H1 (cell line): Measurements from ENCODE around the gene PRR7. TPM values are rescaled to one million over a fixed set of nuclear protein-coding genes. Genes with fewer than 3 reads are reported as not detected.

Experiments used
- CTCF ChIA-PET: fragments of 300-600 bp; sonication (Branson Sonifier 250); formaldehyde crosslinking; loops from one replicate; lab custom pipeline; 2021; ENCODE audit not compliant: partially characterized antibody; lab: Charles Lee
- POLR2A ChIA-PET: fragments of 300-600 bp; sonication (Branson Sonifier 250); formaldehyde crosslinking; loops from one replicate; lab custom pipeline; 2021; ENCODE audit warnings: inconsistent platforms; ENCODE audit not compliant: partially characterized antibody; lab: Charles Lee
- DNase-seq, 2 experiments: peaks; one replicate each; pipeline versions ENCODE4 v3.0.0 to v3.0.0-alpha.2; 2010 to 2022; ENCODE audit warnings: low spot score in 2 of 2, low read depth in 1 of 2, mixed read lengths in 1 of 2
- FAIRE-seq: peaks from 2 replicates; lab custom pipeline; 2011; peaks lifted over from hg19 to GRCh38; lab: Jason Lieb, UNC
- H2AFZ ChIP-seq: 2 replicates; pipeline ENCODE4 v1.8.1; 2012; ENCODE audit warnings: low read length, inconsistent platforms
- H2AK5ac ChIP-seq: 2 replicates; pipeline ENCODE4 v1.6.1; 2013; ENCODE audit warnings: low read depth, low read length
- H2BK120ac ChIP-seq: replicated peaks from 2 replicates; pipeline ENCODE3; 2013; ENCODE audit warnings: low read depth, low read length, inconsistent platforms
- H2BK12ac ChIP-seq: 2 replicates; pipeline ENCODE4 v1.6.1; 2013; ENCODE audit warnings: low read depth, low read length
- H2BK15ac ChIP-seq: 2 replicates; pipeline ENCODE4 v1.6.1; 2013; ENCODE audit warnings: low read length
- H2BK20ac ChIP-seq: 2 replicates; pipeline ENCODE4 v1.6.1; 2013; ENCODE audit warnings: low read length
- H2BK5ac ChIP-seq: 2 replicates; pipeline ENCODE4 v1.6.1; 2013; ENCODE audit warnings: low read depth, low read length
- H3K14ac ChIP-seq: 2 replicates; pipeline ENCODE4 v1.6.1; 2013; ENCODE audit warnings: inconsistent platforms; ENCODE audit not compliant: insufficient read length
- H3K18ac ChIP-seq: 2 replicates; pipeline ENCODE4 v1.6.1; 2013; ENCODE audit warnings: low read length; ENCODE audit errors: extremely low read depth
- H3K23ac ChIP-seq: 2 replicates; pipeline ENCODE4 v1.6.1; 2013; ENCODE audit warnings: inconsistent platforms; ENCODE audit not compliant: insufficient read length
- H3K23me2 ChIP-seq: 2 replicates; pipeline ENCODE4 v1.6.1; 2013; ENCODE audit warnings: low read depth, low read length
- H3K27ac ChIP-seq: 2 replicates; pipeline ENCODE4 v1.6.1; 2011; ENCODE audit warnings: low read depth, low read length, inconsistent platforms
- H3K27me3 ChIP-seq, 4 experiments: replicated peaks in 1 of 4; 1 replicate in 1 of 4; 2 replicates in 3 of 4; pipeline versions ENCODE4 v1.6.1 to v1.8.1; 2011 to 2013; ENCODE audit warnings: low read length in 3 of 4, mild to moderate bottlenecking in 3 of 4, inconsistent platforms in 2 of 4, mixed read lengths in 2 of 4, moderate library complexity in 1 of 4; ENCODE audit not compliant: control insufficient read depth in 3 of 4, insufficient read depth in 3 of 4; ENCODE audit errors: extremely low read depth in 1 of 4
- H3K36me3 ChIP-seq, 4 experiments: 2 replicates each; pipeline versions ENCODE4 v1.6.1 to v1.8.1; 2011 to 2013; ENCODE audit warnings: mild to moderate bottlenecking in 4 of 4, low read length in 3 of 4, moderate library complexity in 2 of 4, control low read depth in 1 of 4, inconsistent platforms in 1 of 4; ENCODE audit not compliant: insufficient read depth in 4 of 4, control insufficient read depth in 2 of 4
- H3K4ac ChIP-seq: replicated peaks from 2 replicates; pipeline ENCODE3; 2013; ENCODE audit warnings: low read length, low read depth, mixed read lengths, inconsistent platforms; ENCODE audit not compliant: insufficient read length
- H3K4me1 ChIP-seq, 4 experiments: replicated peaks in 1 of 4; 1 replicate in 1 of 4; 2 replicates in 3 of 4; pipeline versions ENCODE4 v1.6.1 to v1.8.1; 2011 to 2013; ENCODE audit warnings: low read length in 3 of 4, inconsistent platforms in 2 of 4, mixed read lengths in 1 of 4; ENCODE audit not compliant: insufficient read depth in 4 of 4, control insufficient read depth in 3 of 4
- H3K4me2 ChIP-seq, 2 experiments: 2 replicates each; pipeline versions ENCODE4 v1.6.1 to v1.8.1; 2011 to 2013; ENCODE audit warnings: low read depth in 2 of 2, low read length in 2 of 2, control low read depth in 1 of 2, inconsistent platforms in 1 of 2, mild to moderate bottlenecking in 1 of 2; ENCODE audit not compliant: insufficient read depth in 1 of 2
- H3K4me3 ChIP-seq, 4 experiments: fragments of 200-600, 300-600 bp in 1 of 4; sonication (generic), shearing (Covaris generic), sonication (Bioruptor Twin) in 1 of 4; 2 replicates each; pipeline versions ENCODE4 v1.5.1 to v1.8.1; 2011 to 2016; ENCODE audit warnings: low read length in 4 of 4, low read depth in 3 of 4, control low read depth in 2 of 4, inconsistent platforms in 2 of 4, mild to moderate bottlenecking in 2 of 4, mixed read lengths in 1 of 4, moderate library complexity in 1 of 4; ENCODE audit not compliant: insufficient read depth in 2 of 4; ENCODE audit errors: extremely low read depth in 1 of 4
- H3K56ac ChIP-seq: replicated peaks from 2 replicates; pipeline ENCODE3; 2013; ENCODE audit warnings: low read depth, mild to moderate bottlenecking, mixed read lengths, low read length, inconsistent platforms; ENCODE audit not compliant: insufficient read length
- H3K79me1 ChIP-seq: 2 replicates; pipeline ENCODE4 v1.6.1; 2013; ENCODE audit warnings: low read depth, low read length, control low read depth
- H3K79me2 ChIP-seq, 2 experiments: 2 replicates each; pipeline versions ENCODE4 v1.6.1 to v1.8.1; 2012 to 2013; ENCODE audit warnings: low read length in 2 of 2, mild to moderate bottlenecking in 2 of 2, inconsistent platforms in 1 of 2; ENCODE audit not compliant: insufficient read depth in 2 of 2, control insufficient read depth in 1 of 2
- H3K9ac ChIP-seq, 4 experiments: replicated peaks in 1 of 4; 1 replicate in 1 of 4; 2 replicates in 3 of 4; pipeline versions ENCODE4 v1.6.1 to v1.8.1; 2011 to 2013; ENCODE audit warnings: low read depth in 3 of 4, low read length in 3 of 4, control low read depth in 2 of 4, mild to moderate bottlenecking in 2 of 4, moderate library complexity in 2 of 4, inconsistent platforms in 1 of 4; ENCODE audit errors: extremely low read depth in 1 of 4
- H3K9me3 ChIP-seq, 2 experiments: 2 replicates each; pipeline versions ENCODE4 v1.6.1 to v1.8.1; 2012 to 2013; ENCODE audit warnings: mild to moderate bottlenecking in 2 of 2, moderate library complexity in 2 of 2, control low read depth in 1 of 2, inconsistent platforms in 1 of 2, low read depth in 1 of 2, low read length in 1 of 2, mixed read lengths in 1 of 2; ENCODE audit not compliant: insufficient read depth in 2 of 2
- H4K20me1 ChIP-seq, 2 experiments: replicated peaks in 1 of 2; 2 replicates each; pipeline versions ENCODE3 to v1.8.1; 2011 to 2013; ENCODE audit warnings: inconsistent platforms in 2 of 2, low read length in 2 of 2, mild to moderate bottlenecking in 1 of 2; ENCODE audit not compliant: insufficient read depth in 2 of 2, control insufficient read depth in 1 of 2
- H4K5ac ChIP-seq: 2 replicates; pipeline ENCODE4 v1.6.1; 2013; ENCODE audit warnings: low read length, low read depth, mixed read lengths, inconsistent platforms; ENCODE audit not compliant: insufficient read length
- H4K8ac ChIP-seq: 2 replicates; pipeline ENCODE4 v1.8.0; 2013; ENCODE audit warnings: mild to moderate bottlenecking, moderate library complexity, low read length, inconsistent platforms; ENCODE audit not compliant: insufficient read depth; ENCODE audit errors: extremely low read depth
- H4K91ac ChIP-seq: replicated peaks from 2 replicates; pipeline ENCODE3; 2013; ENCODE audit warnings: low read length, mixed read lengths, inconsistent platforms; ENCODE audit not compliant: insufficient read length
- BRCA1 ChIP-seq: IDR thresholded peaks from 2 replicates; pipeline ENCODE4 v1.6.1; 2012; ENCODE audit warnings: low read depth, low read length, improper control_type of control experiment
- CEBPB ChIP-seq: IDR thresholded peaks from 2 replicates; pipeline ENCODE4 v1.6.1; 2012; ENCODE audit warnings: low read depth, low read length
- GTF2F1 ChIP-seq: IDR thresholded peaks from 2 replicates; pipeline ENCODE4 v1.6.1; 2012; ENCODE audit warnings: low read depth, low read length, improper control_type of control experiment, borderline replicate concordance
- KDM1A ChIP-seq: fragments of 200-600, 300-600 bp; sonication (generic); IDR thresholded peaks from 2 replicates; pipeline ENCODE4 v1.7.1; 2016; ENCODE audit warnings: mild to moderate bottlenecking, low read length, borderline replicate concordance
- POLR2A ChIP-seq, 2 experiments: IDR thresholded peaks; 1 replicate in 1 of 2; 2 replicates in 1 of 2; pipeline ENCODE4 v1.6.1; 2011; ENCODE audit warnings: low read depth in 2 of 2, low read length in 2 of 2, mild to moderate bottlenecking in 2 of 2; ENCODE audit errors: control extremely low read depth in 1 of 2
- POLR2AphosphoS5 ChIP-seq: IDR thresholded peaks from 2 replicates; pipeline ENCODE4 v1.6.1; 2011; ENCODE audit warnings: low read depth, low read length
- RAD21 ChIP-seq, 2 experiments: IDR thresholded peaks in 1 of 2; conservative IDR thresholded peaks in 1 of 2; 2 replicates each; pipeline ENCODE4 v1.6.1; 2011; ENCODE audit warnings: low read depth in 2 of 2, low read length in 2 of 2, improper control_type of control experiment in 1 of 2, inconsistent platforms in 1 of 2, mild to moderate bottlenecking in 1 of 2, moderate library complexity in 1 of 2
- RFX5 ChIP-seq: IDR thresholded peaks from 2 replicates; pipeline ENCODE4 v1.6.1; 2011; ENCODE audit warnings: low read depth, low read length, improper control_type of control experiment, borderline replicate concordance
- SAP30 ChIP-seq: fragments of 300-600 bp; sonication (generic); IDR thresholded peaks from 2 replicates; pipeline ENCODE4 v1.7.1; 2012; ENCODE audit warnings: low read length, moderate library complexity, mild to moderate bottlenecking, inconsistent platforms; ENCODE audit not compliant: insufficient read depth, insufficient replicate concordance
- SRF ChIP-seq: IDR thresholded peaks from 2 replicates; pipeline ENCODE4 v1.6.1; 2011; ENCODE audit warnings: mild to moderate bottlenecking, low read depth, low read length, moderate library complexity
- SUZ12 ChIP-seq: fragments of 200-600 bp; sonication (generic); IDR thresholded peaks from 2 replicates; pipeline ENCODE4 v1.6.1; 2012; ENCODE audit warnings: mild to moderate bottlenecking, inconsistent platforms, low read length, moderate library complexity, mixed read lengths
- WGBS, 2 experiments: shearing (Covaris generic) in 1 of 2; methylation state at CpG; one replicate each; pipeline versions ENCODE4 v1.1.6 to v1.1.7; 2013 to 2015; ENCODE audit warnings: low lambda C conversion rate in 2 of 2, mixed read lengths in 2 of 2, inconsistent platforms in 1 of 2, low coverage in 1 of 2, missing lambda C conversion rate in 1 of 2; ENCODE audit not compliant: insufficient replicate concordance in 2 of 2, insufficient coverage in 1 of 2, insufficient read length in 1 of 2; ENCODE audit errors: extremely low coverage in 1 of 2, missing lambda C conversion rate in 1 of 2; 5-methylcytosine and 5-hydroxymethylcytosine counted together
- polyA plus RNA-seq, 7 experiments: library from polyadenylated mRNA; depleted of rRNA in 3 of 7; stranded (reverse) in 5 of 7; unstranded in 2 of 7; fragments of >200 nt in 5 of 7; fragments of 200-250 nt in 2 of 7; gene quantifications; 1 replicate in 5 of 7; 2 replicates in 1 of 7; 4 replicates in 1 of 7; pipeline versions ENCODE4 v1.2.1 to v1.2.3, GENCODE V29; 2011 to 2013; ENCODE audit warnings: missing spikeins in 2 of 7, mixed read lengths in 2 of 7
- total RNA-seq: library from RNA; stranded (reverse); fragmentation: NEBNext Ultra II Directional; extraction: Animal tissue kit (Norgen Biotek cat#: 25700); gene quantifications from 2 replicates; pipeline ENCODE4 v1.2.1, GENCODE V29; 2021

Gene PRR7
- total and polyA plus RNA-seq, 2 of the 8 experiments (the other 6 are each of a cell fraction or from before 2014, with no cell fraction given), result 8.0 to 11.8 TPM

DNA sequence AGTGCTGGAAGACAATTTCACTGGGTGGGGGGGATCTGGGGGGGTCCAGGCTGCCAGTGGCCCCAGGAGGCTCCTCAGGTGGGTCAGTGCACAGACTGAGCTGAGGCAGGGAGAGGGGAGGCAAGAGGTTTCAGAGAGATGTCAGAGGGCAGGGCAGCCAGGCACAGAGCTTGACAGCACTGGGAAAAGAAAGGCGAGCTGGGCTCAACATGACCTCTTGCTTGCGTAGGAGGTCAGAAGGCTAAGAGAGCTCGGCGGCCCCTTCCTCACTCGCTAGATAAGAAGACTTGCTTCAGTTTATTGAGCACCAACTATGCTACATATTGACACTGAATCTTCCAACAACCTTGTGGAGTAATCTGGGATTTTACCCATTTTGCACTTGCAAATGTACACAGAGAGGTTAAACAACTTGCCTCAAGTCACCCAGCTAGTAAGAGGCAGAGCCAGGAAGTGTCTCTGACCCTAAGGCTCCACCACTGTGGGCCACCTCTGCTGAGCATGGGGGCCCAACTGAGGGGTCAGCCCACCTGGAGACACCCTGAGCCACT, 47.3 kb downstream of the PRR7 start:
- no peak for FAIRE-seq

More for the DNA sequence above, 47.3 kb downstream of the PRR7 start:
- Histone ChIP-seq H4K8ac (no peak overlapping the region), H4K91ac (no peak overlapping the region), H2BK12ac (no peak overlapping the region), H4K20me1 (peaks cover 3 to 10% of the 10 kb centered on the region in 2 experiments), H4K5ac (no peak overlapping the region), H2BK120ac (no peak overlapping the region), H3K4me1 (peaks cover 0 to 30% (median 27%) of the 10 kb centered on the region in 4 experiments; a peak in 6 of 7 replicates), H3K23ac (no peak overlapping the region), H2AK5ac (no peak overlapping the region), H3K27ac (peak overlapping the region; percentile 30; the same call in 1 of the 2 replicates), H3K79me2 (peaks cover 0 to 8% of the 10 kb centered on the region in 2 experiments; a peak in 1 of 4 replicates), H3K56ac (no peak overlapping the region), H3K4me3 (no peak overlapping the region), H3K36me3 (peaks cover 15 to 27% (median 21%) of the 10 kb centered on the region in 4 experiments), H3K18ac (no peak overlapping the region), H3K9ac (no peak overlapping the region), H3K14ac (no peak overlapping the region), H2BK5ac (no peak overlapping the region; the same call in 1 of the 2 replicates), H3K23me2 (peaks cover 10% of the 10 kb centered on the region), H2BK15ac (no peak overlapping the region), H3K27me3 (peaks cover 2 to 9% (median 7%) of the 10 kb centered on the region in 4 experiments; a peak in 6 of 7 replicates), H3K4ac (no peak overlapping the region), H3K9me3 (no peaks in the 10 kb centered on the region)
- WGBS, 2 experiments, result 90% methylated on average over 5 of the region's 5 CpGs; no CpG with 5 or more reads in 1 of the 2 experiments
- ChIA-PET POLR2A (interaction anchor here (1.2 to 67.5 kb wide), 6 partner anchors 14 to 92 kb away, joined by 4 to 3349 read pairs (median 30); partner anchors contain the start of genes DBN1, DDX41, DOK3 and PDLIM7), CTCF (interaction anchor here (0.7 to 12.7 kb wide), 9 partner anchors 9 to 113 kb away, joined by 3 to 306 read pairs (median 32); partner anchors contain the start of genes DDX41, DOK3 and PDLIM7)
- no peak for DNase-seq
- no peak for TF ChIP-seq CEBPB
- TF ChIP-seq GTF2F1, result no peak
- TF ChIP-seq BRCA1, result no peak
- TF ChIP-seq SUZ12, result no peak
- TF ChIP-seq SRF, result no peak
- TF ChIP-seq POLR2A (IDR thresholded peaks at IDR 0.05; ENCODE audit: control extremely low read depth in 1 of 2, low read depth in 2 of 2, low read length in 2 of 2), result peak in 1 of 2 experiments; percentile 1; a peak in 1 of 3 replicates
- TF ChIP-seq SAP30, result no peak
- TF ChIP-seq RFX5, result no peak
- no peak for TF ChIP-seq KDM1A
- TF ChIP-seq RAD21 (IDR thresholded peaks at IDR 0.05 in 1 of 2, conservative IDR thresholded peaks at IDR 0.05 in 1 of 2; ENCODE audit: low read depth in 2 of 2, low read length in 2 of 2), result no peak
- TF ChIP-seq POLR2AphosphoS5, result peak; percentile 62; the same call in 1 of the 2 replicates
- TF ChIP-seq, all 59 proteins: peak for 2
- H2BK20ac ChIP-seq, result no peak overlapping the region
- peaks cover 4% of the 10 kb centered on the region; the same call in 1 of the 2 replicates for H3K79me1 ChIP-seq
- H3K4me2 ChIP-seq, result no peak overlapping the region
- no peak overlapping the region for H2AFZ ChIP-seq
